Prostate gland (tissue), 2 donors: ENCODE results near the gene PAFAH1B1.

Experiments
- CTCF ChIP-seq, 4 experiments: fragments of 200-600 bp in 2 of 4; fragments of 450-650 bp in 2 of 4; sonication (generic) in 2 of 4; IDR thresholded peaks; 1 replicate in 3 of 4; 2 replicates in 1 of 4; pipeline ENCODE4 v1.5.1; 2016 to 2019; ENCODE audit warnings: antibody characterized with exemption in 4 of 4, mild to moderate bottlenecking in 2 of 4, moderate library complexity in 2 of 4
- POLR2A ChIP-seq: fragments of 450-650 bp; IDR thresholded peaks from one replicate; pipeline ENCODE4 v1.6.1; 2016; ENCODE audit warnings: antibody characterized with exemption, mild to moderate bottlenecking

GRCh38 chr17:2701996-2702741, 108.7 kb downstream of the PAFAH1B1 start:
- TF ChIP-seq CTCF (IDR thresholded peaks at IDR 0.05), result no peak
- TF ChIP-seq POLR2A, result no peak
